ENCODE data around the gene MDFI. TPM values are rescaled to one million over a fixed set of nuclear protein-coding genes. Genes with fewer than 3 reads are reported as not detected.

MDFI gene
- total and polyA plus RNA-seq, 7 donors, result 0.53 to 3.0 (median 0.93) TPM

DNA sequence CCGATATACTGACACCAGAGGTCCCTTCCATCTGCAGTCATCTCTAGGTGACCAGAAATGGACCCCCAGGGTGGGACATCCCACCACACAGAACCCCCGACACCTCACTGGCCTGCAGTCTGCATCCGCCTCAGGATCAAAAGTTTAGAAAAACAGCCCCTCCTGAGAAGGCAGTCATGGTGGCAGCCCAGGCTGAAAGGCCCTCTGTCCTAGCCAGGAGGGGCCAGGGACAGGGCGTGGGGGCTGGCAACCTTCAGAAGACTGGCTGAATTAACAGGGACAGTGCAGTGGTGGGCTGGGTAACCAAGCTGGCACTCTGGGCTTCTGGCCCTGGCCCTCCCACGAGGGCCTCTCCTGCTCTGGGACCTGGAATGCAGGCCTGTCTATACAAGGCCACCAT is 34.3 kb upstream of the MDFI start:
- ATAC-seq, result no peak
- Histone ChIP-seq H3K27me3 (ENCODE audit: insufficient read depth in 3 of 3, low read length in 2 of 3) (no peaks in the 10 kb centered on the region), H3K4me3 (no peak overlapping the region), H3K9me3 (no peaks in the 10 kb centered on the region), H3K36me3 (ENCODE audit: insufficient read depth in 1 of 2, low read depth in 1 of 2) (peaks cover 0 to under 1% of the 10 kb centered on the region in 2 donors), H3K27ac (no peak overlapping the region), H3K4me1 (peaks cover 4% of the 10 kb centered on the region)
- DNase-seq, result no peak
- intact Hi-C loops (cut with DNase I), result loop anchor here (5.0 kb wide), 2 partner anchors 173 to 438 kb away; partner anchors contain the start of gene FRS3 (in 1 of the 2)
- TF ChIP-seq, protein P1, sequence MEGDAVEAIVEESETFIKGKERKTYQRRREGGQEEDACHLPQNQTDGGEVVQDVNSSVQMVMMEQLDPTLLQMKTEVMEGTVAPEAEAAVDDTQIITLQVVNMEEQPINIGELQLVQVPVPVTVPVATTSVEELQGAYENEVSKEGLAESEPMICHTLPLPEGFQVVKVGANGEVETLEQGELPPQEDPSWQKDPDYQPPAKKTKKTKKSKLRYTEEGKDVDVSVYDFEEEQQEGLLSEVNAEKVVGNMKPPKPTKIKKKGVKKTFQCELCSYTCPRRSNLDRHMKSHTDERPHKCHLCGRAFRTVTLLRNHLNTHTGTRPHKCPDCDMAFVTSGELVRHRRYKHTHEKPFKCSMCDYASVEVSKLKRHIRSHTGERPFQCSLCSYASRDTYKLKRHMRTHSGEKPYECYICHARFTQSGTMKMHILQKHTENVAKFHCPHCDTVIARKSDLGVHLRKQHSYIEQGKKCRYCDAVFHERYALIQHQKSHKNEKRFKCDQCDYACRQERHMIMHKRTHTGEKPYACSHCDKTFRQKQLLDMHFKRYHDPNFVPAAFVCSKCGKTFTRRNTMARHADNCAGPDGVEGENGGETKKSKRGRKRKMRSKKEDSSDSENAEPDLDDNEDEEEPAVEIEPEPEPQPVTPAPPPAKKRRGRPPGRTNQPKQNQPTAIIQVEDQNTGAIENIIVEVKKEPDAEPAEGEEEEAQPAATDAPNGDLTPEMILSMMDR (IDR thresholded peaks at IDR 0.05), result no peak
- WGBS, 3 donors, result 74 to 90% (median 80%) methylated on average over 5 of the region's 5 CpGs

DNA sequence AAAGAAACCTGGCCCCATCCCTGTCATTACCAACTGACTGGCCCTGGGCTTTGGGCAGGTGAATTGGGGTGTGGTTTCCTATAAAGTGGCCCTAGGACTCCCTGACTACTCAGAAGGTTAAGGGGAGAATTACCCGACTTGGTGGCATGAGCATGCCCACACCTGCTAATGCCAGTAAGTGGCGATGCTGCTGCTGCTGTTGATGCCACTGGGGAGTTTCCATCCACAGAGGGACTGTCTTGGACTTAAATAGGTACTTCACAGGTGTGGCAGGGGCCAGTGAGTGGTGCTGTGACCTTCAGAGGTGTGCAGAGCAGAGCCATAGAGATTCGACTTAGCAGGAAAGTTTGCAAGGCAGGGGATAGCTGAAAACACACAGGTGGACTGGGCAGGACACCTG is 32.6 kb upstream of the MDFI start:
- Histone ChIP-seq H3K9me3 (no peaks in the 10 kb centered on the region), H3K27me3 (ENCODE audit: insufficient read depth in 3 of 3, low read length in 2 of 3) (no peaks in the 10 kb centered on the region), H3K4me1 (peaks cover 4% of the 10 kb centered on the region), H3K27ac (no peak overlapping the region), H3K36me3 (ENCODE audit: insufficient read depth in 1 of 2, low read depth in 1 of 2) (no peaks in the 10 kb centered on the region), H3K4me3 (no peak overlapping the region)
- intact Hi-C loops (cut with DNase I), result no loop called here
- TF ChIP-seq, protein P1 (IDR thresholded peaks at IDR 0.05), result no peak
- WGBS, 3 donors, result 76 to 83% (median 77%) methylated on average over 3 of the region's 3 CpGs
- no peak for DNase-seq
- no peak for ATAC-seq

DNA sequence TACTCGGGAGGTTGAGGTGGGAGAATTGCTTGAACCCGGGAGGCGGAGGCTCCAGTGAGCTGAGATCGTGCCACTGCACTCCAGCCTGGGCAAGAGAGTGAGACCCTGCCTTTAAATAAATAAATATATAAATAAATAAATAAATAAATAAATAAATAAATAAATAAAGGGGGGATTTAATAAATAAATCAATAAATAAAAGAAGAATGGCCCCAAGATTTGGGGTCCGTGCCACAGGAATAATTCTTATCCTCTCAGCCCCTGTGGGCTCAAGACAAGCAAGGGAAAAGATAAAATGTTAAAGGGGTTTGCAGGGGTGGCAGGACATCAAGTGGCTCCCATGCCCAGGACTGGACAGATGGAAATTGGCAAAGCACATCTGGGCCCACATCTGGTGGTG is 31.2 kb upstream of the MDFI start:
- intact Hi-C loops (cut with DNase I), result no loop called here
- no peaks in the 10 kb centered on the region for H3K27me3 ChIP-seq (ENCODE audit: insufficient read depth in 3 of 3, low read length in 2 of 3)
- no peak for ATAC-seq
- no peaks in the 10 kb centered on the region for H3K36me3 ChIP-seq (ENCODE audit: insufficient read depth in 1 of 2, low read depth in 1 of 2)
- peaks cover 4% of the 10 kb centered on the region for H3K4me1 ChIP-seq
- DNase-seq, result no peak
- no peak overlapping the region for H3K4me3 ChIP-seq
- WGBS, 3 donors, result 88 to 95% (median 92%) methylated on average over 5 of the region's 5 CpGs
- TF ChIP-seq, protein P1 (IDR thresholded peaks at IDR 0.05), result no peak
- H3K9me3 ChIP-seq, result no peaks in the 10 kb centered on the region
- H3K27ac ChIP-seq, result no peak overlapping the region

DNA sequence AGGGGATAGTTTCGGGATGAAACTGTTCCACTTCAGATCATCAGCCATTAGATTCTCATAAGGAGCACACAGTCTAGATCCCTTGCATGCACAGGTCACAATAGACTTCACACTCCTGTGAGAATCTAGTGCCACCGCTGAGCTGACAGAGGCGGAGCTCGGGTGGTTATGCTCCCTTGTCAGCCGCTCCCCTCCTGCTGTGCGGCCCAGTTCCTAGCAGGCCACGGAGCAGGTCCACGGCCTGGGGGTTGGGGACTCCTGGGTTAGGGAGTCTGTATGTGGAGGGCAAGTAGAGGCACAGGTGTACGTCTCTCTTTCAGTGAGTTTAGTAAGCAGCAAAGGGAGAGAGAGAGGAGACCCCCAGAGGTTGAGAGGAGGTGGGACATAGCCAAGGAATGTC is 30.5 kb upstream of the MDFI start:
- intact Hi-C loops (cut with DNase I), result no loop called here
- Histone ChIP-seq H3K4me1 (peaks cover 4% of the 10 kb centered on the region), H3K27ac (no peak overlapping the region), H3K4me3 (no peak overlapping the region), H3K36me3 (ENCODE audit: insufficient read depth in 1 of 2, low read depth in 1 of 2) (no peaks in the 10 kb centered on the region), H3K9me3 (no peaks in the 10 kb centered on the region), H3K27me3 (ENCODE audit: insufficient read depth in 3 of 3, low read length in 2 of 3) (no peaks in the 10 kb centered on the region)
- DNase-seq (no peak), ATAC-seq (no peak)
- TF ChIP-seq, protein P1 (IDR thresholded peaks at IDR 0.05), result no peak
- 79 to 88% (median 79%) methylated on average over 9 of the region's 9 CpGs for WGBS, 3 donors

DNA sequence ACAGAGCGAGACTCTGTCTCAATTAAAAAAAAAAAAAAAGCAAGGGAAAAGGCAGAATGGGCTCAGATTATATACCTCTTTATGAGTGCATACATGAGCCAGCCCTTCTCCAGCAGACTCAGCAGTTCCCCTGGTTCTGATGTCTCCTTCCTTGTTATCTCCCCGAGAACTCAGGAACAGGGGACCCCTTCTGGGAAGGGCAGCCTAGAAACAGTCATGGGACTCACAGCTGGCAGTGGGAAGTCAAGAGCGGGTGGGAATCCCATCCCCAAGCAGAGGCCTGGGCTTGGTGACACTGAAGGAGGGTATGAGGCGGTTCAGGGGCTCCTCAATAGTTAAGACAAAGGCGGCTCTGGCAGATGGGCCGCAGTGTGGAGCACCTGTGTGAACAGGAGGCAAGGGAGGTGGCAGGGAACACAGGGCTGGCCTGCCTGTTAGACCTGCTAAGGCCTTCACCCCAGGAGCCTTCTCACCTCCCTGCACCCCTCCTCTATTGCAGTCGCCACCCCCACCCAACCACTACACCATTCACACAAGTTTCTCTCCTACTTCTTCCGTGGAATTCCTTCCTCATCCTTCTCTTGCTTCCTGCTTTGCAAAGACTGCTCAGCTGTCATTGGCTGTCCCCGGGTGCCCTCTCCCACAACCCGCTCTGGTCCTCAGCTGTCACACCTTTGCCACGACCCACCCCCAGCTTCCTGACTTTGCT is 29.7 kb upstream of the MDFI start:
- DNase-seq (no peak), ATAC-seq (no peak)
- TF ChIP-seq, protein P1 (IDR thresholded peaks at IDR 0.05), result no peak
- 87 to 90% (median 87%) methylated on average over 11 of the region's 11 CpGs for WGBS, 3 donors
- no peaks in the 10 kb centered on the region for H3K36me3 ChIP-seq (ENCODE audit: insufficient read depth in 1 of 2, low read depth in 1 of 2)
- H3K27ac ChIP-seq, result no peak overlapping the region
- H3K4me3 ChIP-seq, result no peak overlapping the region
- no peaks in the 10 kb centered on the region for H3K4me1 ChIP-seq
- no peaks in the 10 kb centered on the region for H3K27me3 ChIP-seq (ENCODE audit: insufficient read depth in 3 of 3, low read length in 2 of 3)
- H3K9me3 ChIP-seq, result peaks cover 4% of the 10 kb centered on the region
- intact Hi-C loops (cut with DNase I), result no loop called here
